Colonic mucosa (tissue), 4 donors: ENCODE data around the gene PIGT. TPM values are rescaled to one million over a fixed set of nuclear protein-coding genes. Genes with fewer than 3 reads are reported as not detected.
A peak's percentile ranks its signal among the peaks of the same experiment; 100 is the strongest.

Experiments
- DNase-seq: peaks from one replicate; pipeline ENCODE4 v3.0.0-alpha.2; 2020
- H3K27ac ChIP-seq: fragments of 200-600 bp; one replicate; pipeline ENCODE4 v1.8.0; 2021
- H3K27me3 ChIP-seq: fragments of 200-600 bp; one replicate; pipeline ENCODE4 v1.8.0; 2021
- H3K36me3 ChIP-seq: fragments of 200-600 bp; one replicate; pipeline ENCODE4 v1.8.0; 2021
- H3K4me1 ChIP-seq: fragments of 200-600 bp; one replicate; pipeline ENCODE4 v1.8.0; 2021; ENCODE audit warnings: mild to moderate bottlenecking
- H3K4me3 ChIP-seq: fragments of 200-600 bp; one replicate; pipeline ENCODE4 v1.8.0; 2021
- H3K9ac ChIP-seq, 2 donors: one replicate each; pipeline ENCODE4 v1.7.0; 2013; ENCODE audit warnings: control low read depth in 2 of 2, low read depth in 2 of 2, low read length in 2 of 2
- H3K9me3 ChIP-seq: fragments of 200-600 bp; one replicate; pipeline ENCODE4 v1.8.0; 2021
- intact Hi-C: fragments of 100-400 bp; cut with DNase I; formaldehyde crosslinking; loops from one replicate; pipeline ENCODE4 v1.14.1; 2022
- total RNA-seq, 2 donors: library from RNA; stranded (reverse); fragmentation: NEBNext Ultra II Directional in 1 of 2; extraction: Animal tissue kit (Norgen Biotek cat#: 25700) in 1 of 2; gene quantifications; one replicate each; pipeline ENCODE4 v1.2.1, GENCODE V29; 2021
- TF ChIP-seq, protein P1 (sequence below): fragments of 200-600 bp; IDR thresholded peaks from one replicate; pipeline ENCODE4 v1.8.0; 2022; ENCODE audit warnings: antibody characterized with exemption, mild to moderate bottlenecking
- donor health status: healthy.
- donor health status: DM: no; HTN: no; CAD: no.
- donor health status: DM: no; HTN: no; CAD: no.

PIGT gene
- total RNA-seq, 2 donors from 2014 or later = 129 to 140 TPM

- Histone ChIP-seq H3K27me3 (no peaks in the 10 kb centered on the region), H3K36me3 (no peaks in the 10 kb centered on the region), H3K4me3 (no peak overlapping the region), H3K9me3 (no peaks in the 10 kb centered on the region), H3K27ac (no peak overlapping the region), H3K4me1 (no peaks in the 10 kb centered on the region), H3K9ac (no peak overlapping the region)
- TF ChIP-seq, protein P1, sequence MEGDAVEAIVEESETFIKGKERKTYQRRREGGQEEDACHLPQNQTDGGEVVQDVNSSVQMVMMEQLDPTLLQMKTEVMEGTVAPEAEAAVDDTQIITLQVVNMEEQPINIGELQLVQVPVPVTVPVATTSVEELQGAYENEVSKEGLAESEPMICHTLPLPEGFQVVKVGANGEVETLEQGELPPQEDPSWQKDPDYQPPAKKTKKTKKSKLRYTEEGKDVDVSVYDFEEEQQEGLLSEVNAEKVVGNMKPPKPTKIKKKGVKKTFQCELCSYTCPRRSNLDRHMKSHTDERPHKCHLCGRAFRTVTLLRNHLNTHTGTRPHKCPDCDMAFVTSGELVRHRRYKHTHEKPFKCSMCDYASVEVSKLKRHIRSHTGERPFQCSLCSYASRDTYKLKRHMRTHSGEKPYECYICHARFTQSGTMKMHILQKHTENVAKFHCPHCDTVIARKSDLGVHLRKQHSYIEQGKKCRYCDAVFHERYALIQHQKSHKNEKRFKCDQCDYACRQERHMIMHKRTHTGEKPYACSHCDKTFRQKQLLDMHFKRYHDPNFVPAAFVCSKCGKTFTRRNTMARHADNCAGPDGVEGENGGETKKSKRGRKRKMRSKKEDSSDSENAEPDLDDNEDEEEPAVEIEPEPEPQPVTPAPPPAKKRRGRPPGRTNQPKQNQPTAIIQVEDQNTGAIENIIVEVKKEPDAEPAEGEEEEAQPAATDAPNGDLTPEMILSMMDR = no peak
- no peak for DNase-seq
- intact Hi-C loops = loop anchor here (5.0 kb wide), 2 partner anchors 37 to 67 kb away; partner anchors contain the start of gene DBNDD2
These were observed 45.3 kb upstream of the PIGT start for GRCh38 chr20:45370571-45371160.

DNA sequence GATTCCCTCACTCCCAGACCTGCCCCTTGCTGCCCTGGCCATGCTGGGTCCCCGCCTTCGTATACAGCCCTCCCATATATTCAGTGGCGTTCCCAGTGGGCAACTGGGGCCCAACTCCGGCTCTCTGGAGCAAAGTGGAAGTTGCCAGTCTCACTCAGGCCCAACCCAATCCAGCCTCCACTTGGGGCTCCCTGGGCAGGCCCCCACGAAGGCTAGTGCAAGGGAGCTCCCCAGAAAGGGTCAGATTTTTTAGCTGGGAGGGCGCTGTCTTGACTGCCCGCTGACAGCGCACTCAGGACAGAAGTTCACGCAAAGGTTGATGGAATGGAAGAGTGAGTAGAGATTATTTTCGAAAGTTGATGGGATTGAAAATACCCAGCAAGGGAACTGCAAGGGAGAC lies 43.7 kb upstream of the PIGT start:
- Histone ChIP-seq H3K36me3 (no peaks in the 10 kb centered on the region), H3K4me3 (no peak overlapping the region), H3K9me3 (no peaks in the 10 kb centered on the region), H3K4me1 (no peaks in the 10 kb centered on the region), H3K9ac (no peak overlapping the region), H3K27me3 (no peaks in the 10 kb centered on the region), H3K27ac (no peak overlapping the region)
- DNase-seq = no peak
- TF ChIP-seq, protein P1 = no peak
- intact Hi-C loops = loop anchor here (5.0 kb wide), 2 partner anchors 35 to 65 kb away; partner anchors contain the start of gene DBNDD2

DNA sequence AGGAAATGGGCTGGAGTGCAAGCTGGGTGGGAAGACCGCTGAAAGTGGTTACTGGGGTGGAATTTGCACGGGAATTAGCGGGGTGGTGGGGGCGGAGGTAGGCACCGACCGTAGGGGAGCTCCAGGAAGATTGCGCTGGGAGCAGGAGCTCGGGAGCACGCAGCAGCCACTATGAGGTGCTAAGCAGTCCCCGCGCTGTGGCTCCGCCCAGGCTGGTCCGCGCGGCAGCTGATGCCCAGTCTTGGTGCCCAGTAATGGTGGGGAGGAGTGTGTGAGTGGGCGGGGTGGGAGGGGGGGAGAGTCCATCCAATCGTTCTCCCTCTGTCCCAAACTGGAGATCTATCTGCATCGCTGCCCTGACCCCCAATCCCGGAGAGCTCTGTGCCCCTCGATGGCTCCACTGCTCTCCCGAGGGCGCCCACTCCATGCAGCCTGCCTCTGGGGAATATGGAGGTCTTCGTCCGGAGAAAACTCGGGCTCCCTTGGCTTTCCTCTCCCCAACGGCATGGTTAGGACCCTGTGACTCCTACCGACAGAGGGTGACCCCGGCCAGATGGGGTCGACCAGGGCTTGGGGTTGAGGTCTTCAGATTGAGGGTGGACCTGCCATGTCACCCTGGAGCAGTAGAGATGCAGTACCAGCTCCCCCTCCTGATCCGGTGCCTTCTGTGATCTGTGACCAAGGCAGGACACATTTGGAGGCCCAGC lies 43.1 kb upstream of the PIGT start:
- Histone ChIP-seq H3K36me3 (no peaks in the 10 kb centered on the region), H3K27me3 (no peaks in the 10 kb centered on the region), H3K9ac (peak overlapping the region; percentile 44 to 70), H3K4me3 (peak overlapping the region; percentile 46), H3K27ac (peak overlapping the region; percentile 73), H3K4me1 (no peaks in the 10 kb centered on the region), H3K9me3 (no peaks in the 10 kb centered on the region)
- intact Hi-C loops = loop anchor here (5.0 kb wide), 2 partner anchors 35 to 65 kb away; partner anchors contain the start of gene DBNDD2
- no peak for DNase-seq
- TF ChIP-seq, protein P1 = no peak

DNA sequence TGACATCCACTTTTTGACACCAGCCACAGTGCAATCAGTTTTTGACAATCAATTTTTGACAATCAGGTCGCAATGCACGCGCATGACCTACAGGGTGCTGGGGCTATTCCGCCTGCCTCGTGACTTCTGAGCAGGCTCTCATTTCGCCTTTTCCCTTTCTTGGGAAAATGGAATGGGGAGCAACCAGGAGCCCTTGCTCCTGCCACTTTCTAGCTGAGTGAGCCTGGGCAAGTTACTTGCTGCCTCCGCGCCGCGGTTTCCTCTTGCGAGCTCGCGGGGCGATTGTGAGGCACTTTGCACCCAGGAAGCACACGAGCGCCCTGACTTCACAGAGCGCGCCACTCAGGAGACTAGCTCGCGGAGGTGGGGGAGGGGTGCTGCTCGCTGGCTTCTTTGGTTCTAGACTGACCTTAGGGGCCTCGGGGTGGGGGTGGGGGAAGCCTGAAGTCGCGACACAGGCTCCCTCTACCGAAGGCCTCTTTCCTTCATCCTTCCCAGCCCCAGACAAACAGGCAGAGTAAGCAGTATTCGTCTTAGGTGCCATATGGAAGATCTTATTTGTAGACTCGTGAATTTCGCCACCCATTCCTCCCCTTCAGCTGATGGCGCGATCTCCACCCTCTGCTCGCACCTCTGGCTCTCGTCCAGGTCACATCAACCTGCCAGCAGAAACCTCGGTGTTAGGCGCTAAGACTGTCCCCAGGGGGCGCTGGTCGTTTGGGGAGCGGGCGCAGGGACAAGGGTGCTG lies 42.4 kb upstream of the PIGT start:
- peak overlapping the region; percentile 44 to 70 for H3K9ac ChIP-seq
- intact Hi-C loops = loop anchor here (5.0 kb wide), 2 partner anchors 34 to 64 kb away; partner anchors contain the start of gene DBNDD2

DNA sequence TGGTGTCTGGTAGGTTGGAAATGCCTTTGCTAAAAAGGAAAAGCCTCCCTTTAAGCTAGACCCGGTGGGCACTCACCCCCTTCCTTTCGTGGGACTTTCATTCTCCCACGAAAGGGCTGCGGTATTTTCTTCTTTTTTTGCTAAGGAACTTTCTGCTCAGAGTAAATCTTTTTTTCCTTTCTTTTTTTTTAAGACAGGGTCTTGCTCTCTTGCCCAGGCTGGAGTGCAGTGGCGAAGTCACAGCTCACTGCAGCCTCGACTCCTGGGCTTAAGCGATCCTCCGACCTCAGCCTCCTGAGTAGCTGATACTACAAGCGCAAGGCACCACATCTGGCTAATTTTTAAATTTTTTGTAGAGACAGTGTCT lies 41.9 kb upstream of the PIGT start:
- H3K36me3 ChIP-seq = no peaks in the 10 kb centered on the region
- no peak for DNase-seq
- H3K4me3 ChIP-seq = peak overlapping the region; percentile 46
- H3K9me3 ChIP-seq = no peaks in the 10 kb centered on the region
- H3K27ac ChIP-seq = peak overlapping the region; percentile 73
- no peaks in the 10 kb centered on the region for H3K27me3 ChIP-seq
- intact Hi-C loops = loop anchor here (5.0 kb wide), 2 partner anchors 33 to 63 kb away; partner anchors contain the start of gene DBNDD2
- TF ChIP-seq, protein P1 = no peak
- H3K9ac ChIP-seq = no peak overlapping the region
- H3K4me1 ChIP-seq = no peaks in the 10 kb centered on the region

More for the DNA sequence above, 42.4 kb upstream of the PIGT start:
- TF ChIP-seq, protein P1 = peak; percentile 80
- Histone ChIP-seq H3K36me3 (no peaks in the 10 kb centered on the region), H3K9me3 (no peaks in the 10 kb centered on the region), H3K4me3 (peak overlapping the region; percentile 46), H3K4me1 (no peaks in the 10 kb centered on the region), H3K27me3 (no peaks in the 10 kb centered on the region), H3K27ac (peak overlapping the region; percentile 73)
- DNase-seq = peak; percentile 97
